ENCODE measurements around the gene IL1RL2.

IL1RL2 gene

GRCh38 chr2:102282678-102283091 is 95.9 kb downstream of the IL1RL2 start:
- TF ChIP-seq CTCF (IDR thresholded peaks at IDR 0.05; ENCODE audit: low read length) (no peak), EZH2 (optimal IDR thresholded peaks at IDR 0.05; ENCODE audit: low read depth, low read length) (no peak)
- Histone ChIP-seq H3K9me2 (replicated peaks; ENCODE audit: insufficient read depth, low read length) (no peaks in the 10 kb centered on the region), H3K27me3 (replicated peaks; ENCODE audit: insufficient read depth, low read length) (no peaks in the 10 kb centered on the region), H3F3A (ENCODE audit: insufficient read depth, low read length) (no peaks in the 10 kb centered on the region), H3K4me1 (ENCODE audit: low read length) (no peaks in the 10 kb centered on the region), H3K36me3 (replicated peaks; ENCODE audit: insufficient read depth, low read length) (no peaks in the 10 kb centered on the region), H3K4me2 (ENCODE audit: low read depth, low read length) (no peak overlapping the region), H3K79me2 (ENCODE audit: low read length) (no peaks in the 10 kb centered on the region), H3K27ac (ENCODE audit: low read length) (no peak overlapping the region), H3K4me3 (ENCODE audit: low read length) (no peak overlapping the region), H3K9ac (ENCODE audit: low read length) (no peak overlapping the region), H3K9me3 (replicated peaks; ENCODE audit: insufficient read depth, low read length) (no peaks in the 10 kb centered on the region), H4K20me1 (ENCODE audit: insufficient read depth, low read length) (no peaks in the 10 kb centered on the region), H2AFZ (ENCODE audit: low read length) (no peak overlapping the region)
- no peak for DNase-seq

DNA sequence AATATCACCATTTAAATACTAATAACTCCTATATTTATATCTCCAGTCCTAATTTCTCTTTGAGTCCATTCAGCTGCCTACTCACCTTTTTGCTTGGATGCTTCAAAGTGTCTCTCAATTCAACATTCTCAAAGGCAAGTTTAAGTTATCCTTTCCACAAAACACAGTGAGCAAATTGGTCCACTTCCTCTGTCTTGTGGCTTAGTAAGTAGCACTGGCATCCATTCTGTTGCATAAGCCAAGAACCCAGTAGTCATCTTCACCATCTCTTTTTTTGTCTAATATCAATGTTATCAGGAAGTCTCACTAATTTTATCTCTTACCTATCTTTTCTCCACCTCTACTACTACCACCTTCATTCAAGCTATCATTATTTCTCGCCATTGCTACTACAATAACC is 97.2 kb downstream of the IL1RL2 start:
- Histone ChIP-seq H3K9ac (ENCODE audit: low read length) (no peak overlapping the region), H3F3A (ENCODE audit: insufficient read depth, low read length) (no peaks in the 10 kb centered on the region), H3K4me2 (ENCODE audit: low read depth, low read length) (no peak overlapping the region), H3K9me2 (replicated peaks; ENCODE audit: insufficient read depth, low read length) (no peaks in the 10 kb centered on the region), H3K79me2 (ENCODE audit: low read length) (no peaks in the 10 kb centered on the region), H4K20me1 (ENCODE audit: insufficient read depth, low read length) (no peaks in the 10 kb centered on the region), H2AFZ (ENCODE audit: low read length) (no peak overlapping the region), H3K4me1 (ENCODE audit: low read length) (no peaks in the 10 kb centered on the region), H3K36me3 (replicated peaks; ENCODE audit: insufficient read depth, low read length) (no peaks in the 10 kb centered on the region), H3K27me3 (replicated peaks; ENCODE audit: insufficient read depth, low read length) (no peaks in the 10 kb centered on the region), H3K9me3 (replicated peaks; ENCODE audit: insufficient read depth, low read length) (no peaks in the 10 kb centered on the region), H3K27ac (ENCODE audit: low read length) (no peak overlapping the region), H3K4me3 (ENCODE audit: low read length) (no peak overlapping the region)
- TF ChIP-seq CTCF (IDR thresholded peaks at IDR 0.05; ENCODE audit: low read length) = no peak
- TF ChIP-seq EZH2phosphoT487 (IDR thresholded peaks at IDR 0.05; ENCODE audit: low read length) = no peak
- no peak for TF ChIP-seq EZH2 (optimal IDR thresholded peaks at IDR 0.05; ENCODE audit: low read depth, low read length)
- no peak for DNase-seq

- H2AFZ ChIP-seq (ENCODE audit: low read length) = no peak overlapping the region
- no peaks in the 10 kb centered on the region for H3K79me2 ChIP-seq (ENCODE audit: low read length)
- H3K4me3 ChIP-seq (ENCODE audit: low read length) = no peak overlapping the region
- H3K9ac ChIP-seq (ENCODE audit: low read length) = no peak overlapping the region
- DNase-seq = no peak
- no peaks in the 10 kb centered on the region for H4K20me1 ChIP-seq (ENCODE audit: insufficient read depth, low read length)
- no peaks in the 10 kb centered on the region for H3K4me1 ChIP-seq (ENCODE audit: low read length)
- TF ChIP-seq EZH2 (optimal IDR thresholded peaks at IDR 0.05; ENCODE audit: low read depth, low read length) (no peak), EZH2phosphoT487 (IDR thresholded peaks at IDR 0.05; ENCODE audit: low read length) (no peak), CTCF (IDR thresholded peaks at IDR 0.05; ENCODE audit: low read length) (no peak)
- no peaks in the 10 kb centered on the region for H3K9me2 ChIP-seq (replicated peaks; ENCODE audit: insufficient read depth, low read length)
- H3F3A ChIP-seq (ENCODE audit: insufficient read depth, low read length) = no peaks in the 10 kb centered on the region
- no peak overlapping the region for H3K27ac ChIP-seq (ENCODE audit: low read length)
- no peaks in the 10 kb centered on the region for H3K27me3 ChIP-seq (replicated peaks; ENCODE audit: insufficient read depth, low read length)
- no peaks in the 10 kb centered on the region for H3K9me3 ChIP-seq (replicated peaks; ENCODE audit: insufficient read depth, low read length)
- no peak overlapping the region for H3K4me2 ChIP-seq (ENCODE audit: low read depth, low read length)
- no peaks in the 10 kb centered on the region for H3K36me3 ChIP-seq (replicated peaks; ENCODE audit: insufficient read depth, low read length)
Measured at GRCh38 chr2:102284611-102285010, 97.8 kb downstream of the IL1RL2 start.
